Gastroesophageal sphincter (tissue), 4 donors: ENCODE data around the gene CSNK1D. TPM values are rescaled to one million over a fixed set of nuclear protein-coding genes. Genes with fewer than 3 reads are reported as not detected.

Experiments used
- ATAC-seq: fragments of 150-250 bp; one replicate; pipeline ENCODE4 v1.9.1; 2016; ENCODE audit warnings: mild to moderate bottlenecking, moderate library complexity
- H3K27ac ChIP-seq, 4 donors: fragments of 200-600 bp; sonication (generic) in 3 of 4; 1 replicate in 3 of 4; 2 replicates in 1 of 4; pipeline ENCODE4 v1.5.1; 2016 to 2019
- H3K27me3 ChIP-seq: fragments of 200-600 bp; sonication (generic); one replicate; pipeline ENCODE4 v1.5.1; 2019
- H3K36me3 ChIP-seq, 2 donors: fragments of 200-600 bp; sonication (generic); one replicate each; pipeline ENCODE4 v1.5.1; 2019; ENCODE audit warnings: control low read depth in 1 of 2
- H3K4me1 ChIP-seq, 3 donors: fragments of 200-600 bp; sonication (generic); 1 replicate in 2 of 3; 2 replicates in 1 of 3; pipeline ENCODE4 v1.5.1; 2016 to 2019; ENCODE audit warnings: control low read depth in 2 of 3
- H3K4me3 ChIP-seq, 2 donors: fragments of 200-600 bp; sonication (generic); one replicate each; pipeline ENCODE4 v1.5.1; 2019; ENCODE audit warnings: mild to moderate bottlenecking in 1 of 2, moderate library complexity in 1 of 2
- H3K9me3 ChIP-seq, 3 donors: fragments of 200-600 bp; sonication (generic); one replicate each; pipeline ENCODE4 v1.5.1; 2017 to 2019; ENCODE audit warnings: control low read depth in 2 of 3
- CTCF ChIP-seq, 4 experiments: fragments of 200-600 bp in 2 of 4; fragments of 450-650 bp in 2 of 4; sonication (generic) in 1 of 4; IDR thresholded peaks; one replicate each; pipeline ENCODE4 v1.5.1; 2017 to 2019; ENCODE audit warnings: antibody characterized with exemption in 4 of 4, mild to moderate bottlenecking in 2 of 4, moderate library complexity in 2 of 4
- EP300 ChIP-seq: sonication (generic); formaldehyde crosslinking; IDR thresholded peaks from one replicate; pipeline ENCODE4 v1.6.1; 2017; ENCODE audit warnings: antibody characterized with exemption, mild to moderate bottlenecking
- POLR2A ChIP-seq, 2 donors: fragments of 450-650 bp; IDR thresholded peaks; one replicate each; pipeline ENCODE4 v1.6.1; 2017; ENCODE audit warnings: antibody characterized with exemption in 2 of 2, mild to moderate bottlenecking in 2 of 2, moderate library complexity in 1 of 2
- POLR2AphosphoS5 ChIP-seq: sonication (generic); formaldehyde crosslinking; IDR thresholded peaks from one replicate; pipeline ENCODE4 v1.6.1; 2017; ENCODE audit warnings: antibody characterized with exemption
- WGBS, 2 donors: methylation state at CpG; one replicate each; pipeline ENCODE4 v1.1.5; 2018; ENCODE audit warnings: low coverage in 1 of 2; 5-methylcytosine and 5-hydroxymethylcytosine counted together
- total RNA-seq, 4 donors: library from RNA; depleted of rRNA; stranded (reverse); fragments of >200 nt; gene quantifications; one replicate each; pipeline ENCODE4 v1.1.0, GENCODE V29; 2016

CSNK1D gene
- total RNA-seq, 4 donors from 2014 or later: 23.4 to 92.1 (median 72.4) TPM

- 81 to 100% methylated on average over 1 to 4 of the region's 24 CpGs for WGBS, 2 donors
- Histone ChIP-seq H3K9me3 (no peaks in the 10 kb centered on the region), H3K4me1 (peaks cover 0 to 25% (median 12%) of the 10 kb centered on the region in 3 donors), H3K4me3 (no peak overlapping the region), H3K27ac (no peak overlapping the region), H3K36me3 (no peaks in the 10 kb centered on the region), H3K27me3 (no peaks in the 10 kb centered on the region)
- TF ChIP-seq CTCF (IDR thresholded peaks at IDR 0.05) (no peak), POLR2AphosphoS5 (no peak), EP300 (no peak), POLR2A (IDR thresholded peaks at IDR 0.05) (no peak)
- no peak for ATAC-seq
Measured at GRCh38 chr17:82225368-82226029, 48.0 kb downstream of the CSNK1D start.

- no peaks in the 10 kb centered on the region for H3K36me3 ChIP-seq
Measured at GRCh38 chr17:82224666-82225065, 48.8 kb downstream of the CSNK1D start.

GRCh38 chr17:82223517-82223916 is 50.0 kb downstream of the CSNK1D start:
- no peak for ATAC-seq
- 73 to 78% methylated on average over 2 to 3 of the region's 5 CpGs for WGBS, 2 donors
- Histone ChIP-seq H3K36me3 (no peaks in the 10 kb centered on the region), H3K27me3 (no peaks in the 10 kb centered on the region), H3K4me1 (peaks cover 0 to 6% (median 0%) of the 10 kb centered on the region in 3 donors), H3K9me3 (no peaks in the 10 kb centered on the region), H3K27ac (no peak overlapping the region), H3K4me3 (no peak overlapping the region)
- no peak for TF ChIP-seq EP300
- TF ChIP-seq CTCF (IDR thresholded peaks at IDR 0.05): no peak
- TF ChIP-seq POLR2A (IDR thresholded peaks at IDR 0.05): no peak
- no peak for TF ChIP-seq POLR2AphosphoS5

More at GRCh38 chr17:82224666-82225065, 48.8 kb downstream of the CSNK1D start:
- Histone ChIP-seq H3K4me1 (peaks cover 0 to 16% (median 3%) of the 10 kb centered on the region in 3 donors), H3K27me3 (no peaks in the 10 kb centered on the region), H3K9me3 (no peaks in the 10 kb centered on the region), H3K4me3 (no peak overlapping the region), H3K27ac (no peak overlapping the region)
- WGBS, 2 donors: 83 to 100% methylated on average over 3 to 7 of the region's 8 CpGs
- no peak for ATAC-seq
- TF ChIP-seq POLR2A (IDR thresholded peaks at IDR 0.05) (no peak), POLR2AphosphoS5 (no peak), CTCF (IDR thresholded peaks at IDR 0.05) (no peak), EP300 (no peak)

- WGBS, 2 donors: 56 to 64% methylated on average over 9 to 10 of the region's 10 CpGs
- no peak overlapping the region for H3K27ac ChIP-seq
- no peaks in the 10 kb centered on the region for H3K27me3 ChIP-seq
- H3K9me3 ChIP-seq: no peaks in the 10 kb centered on the region
- H3K4me1 ChIP-seq: peaks cover 0 to under 1% (median 0%) of the 10 kb centered on the region in 3 donors
- H3K4me3 ChIP-seq: no peak overlapping the region
- TF ChIP-seq POLR2A (IDR thresholded peaks at IDR 0.05) (no peak), CTCF (IDR thresholded peaks at IDR 0.05) (no peak), EP300 (no peak), POLR2AphosphoS5 (no peak)
- H3K36me3 ChIP-seq: no peaks in the 10 kb centered on the region
- ATAC-seq: no peak
Measured at GRCh38 chr17:82222816-82223215, 50.7 kb downstream of the CSNK1D start.

- H3K4me3 ChIP-seq: no peak overlapping the region
- no peaks in the 10 kb centered on the region for H3K9me3 ChIP-seq
- WGBS, 2 donors: 35 to 37% methylated on average over 5 of the region's 10 CpGs
- no peak for TF ChIP-seq POLR2A (IDR thresholded peaks at IDR 0.05)
- TF ChIP-seq EP300: no peak
- TF ChIP-seq POLR2AphosphoS5: no peak
- TF ChIP-seq CTCF (IDR thresholded peaks at IDR 0.05): no peak
- peaks cover 0 to 15% (median 2%) of the 10 kb centered on the region in 3 donors for H3K4me1 ChIP-seq
- H3K36me3 ChIP-seq: no peaks in the 10 kb centered on the region
- H3K27ac ChIP-seq: no peak overlapping the region
- ATAC-seq: no peak
- H3K27me3 ChIP-seq: no peaks in the 10 kb centered on the region
Measured at GRCh38 chr17:82221341-82221902, 52.1 kb downstream of the CSNK1D start.
